ENCODE results near the gene S100P. TPM values are rescaled to one million over a fixed set of nuclear protein-coding genes. Genes with fewer than 3 reads are reported as not detected.

S100P gene
- total RNA-seq, 1 donor from 2014 or later, result 34.1 TPM

DNA sequence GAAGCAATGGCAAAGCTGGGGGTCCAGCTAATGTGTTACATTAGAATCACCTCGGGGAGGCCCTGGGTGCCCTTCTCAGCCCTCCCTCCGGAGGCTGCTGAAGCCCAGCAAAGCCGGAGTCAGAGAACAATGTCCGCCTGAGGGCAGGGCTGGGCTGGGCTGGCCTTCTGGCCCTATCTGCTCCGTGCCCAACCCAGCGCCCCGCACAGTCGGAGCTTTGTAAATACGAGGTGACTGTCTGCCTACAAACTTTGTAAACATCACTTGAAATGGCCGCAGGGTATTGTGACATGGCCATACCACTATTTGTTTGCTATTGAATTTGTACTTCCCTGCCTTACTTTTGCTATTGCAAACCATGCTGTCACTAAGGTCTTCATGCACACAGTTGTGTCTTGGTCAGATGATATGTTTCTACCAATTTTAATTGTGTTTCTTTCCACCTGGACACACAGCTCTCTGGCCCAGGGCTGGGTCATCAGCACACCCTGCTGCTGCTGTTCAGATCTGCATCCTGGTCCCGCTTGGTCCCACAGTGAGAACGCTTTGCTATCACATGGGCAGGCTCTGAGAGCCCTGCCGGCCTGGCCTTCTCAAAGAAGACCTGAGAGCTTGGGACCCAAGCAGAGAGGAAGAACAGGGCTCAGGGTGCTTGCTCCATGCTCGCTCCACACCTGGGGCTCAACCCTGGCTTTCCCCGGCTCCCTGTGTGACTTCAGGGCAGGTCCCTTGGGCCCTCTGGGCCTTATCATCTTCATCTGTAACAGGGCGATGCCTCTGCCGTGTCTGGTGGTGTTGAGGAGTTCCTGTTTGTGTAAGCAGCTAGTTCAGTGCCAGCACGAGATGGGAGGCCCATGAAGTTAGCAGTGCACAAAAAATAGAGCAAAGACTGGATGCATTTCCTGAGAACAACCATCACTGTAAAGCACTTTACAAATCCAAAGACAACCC is 2.3 kb downstream of the S100P start:
- intact Hi-C loops (cut with micrococcal nuclease), result loop anchor here (1.0 to 10.0 kb wide), 3 partner anchors 13 to 491 kb away; partner anchors contain the start of genes JAKMIP1 and MRFAP1L1

DNA sequence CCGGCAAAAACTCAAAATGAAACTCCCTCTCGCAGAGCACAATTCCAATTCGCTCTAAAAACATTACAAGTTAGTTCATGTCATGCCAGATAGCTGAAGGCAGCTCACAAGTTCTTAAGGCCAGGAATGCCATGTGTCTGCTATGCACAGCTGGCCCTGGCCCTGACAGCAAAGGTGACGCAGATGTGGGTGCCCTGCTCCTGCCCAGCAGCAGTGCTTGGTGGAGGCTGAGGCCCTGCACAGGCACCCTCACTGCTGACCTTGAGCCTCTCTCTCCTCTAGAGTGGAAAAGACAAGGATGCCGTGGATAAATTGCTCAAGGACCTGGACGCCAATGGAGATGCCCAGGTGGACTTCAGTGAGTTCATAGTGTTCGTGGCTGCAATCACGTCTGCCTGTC is 2.9 kb downstream of the S100P start:
- intact Hi-C loops (cut with micrococcal nuclease), result loop anchor here (1.0 to 10.0 kb wide), 3 partner anchors 13 to 492 kb away; partner anchors contain the start of genes JAKMIP1 and MRFAP1L1

DNA sequence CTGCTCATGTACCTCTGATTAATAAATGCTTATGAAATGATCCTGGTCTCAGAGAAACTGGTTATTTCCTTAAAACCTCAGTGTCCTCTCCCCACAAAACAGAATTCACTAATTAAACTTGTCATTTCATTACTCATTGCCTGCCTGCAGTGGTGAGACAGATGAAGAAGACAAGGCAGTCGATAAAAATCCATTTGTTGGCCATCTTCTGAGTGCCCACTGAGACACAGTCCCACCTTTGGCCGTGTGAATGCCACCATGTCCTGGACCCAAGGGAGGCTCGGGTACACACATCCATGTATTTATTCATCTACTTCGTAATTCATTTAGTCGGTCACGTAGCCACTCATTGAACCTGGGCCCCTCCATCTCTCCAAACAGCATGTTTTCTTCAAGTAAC is 3.5 kb downstream of the S100P start:
- intact Hi-C loops (cut with micrococcal nuclease), result loop anchor here (10.0 kb wide), 1 partner anchor 492 kb away; the partner anchor contains the start of gene JAKMIP1

DNA sequence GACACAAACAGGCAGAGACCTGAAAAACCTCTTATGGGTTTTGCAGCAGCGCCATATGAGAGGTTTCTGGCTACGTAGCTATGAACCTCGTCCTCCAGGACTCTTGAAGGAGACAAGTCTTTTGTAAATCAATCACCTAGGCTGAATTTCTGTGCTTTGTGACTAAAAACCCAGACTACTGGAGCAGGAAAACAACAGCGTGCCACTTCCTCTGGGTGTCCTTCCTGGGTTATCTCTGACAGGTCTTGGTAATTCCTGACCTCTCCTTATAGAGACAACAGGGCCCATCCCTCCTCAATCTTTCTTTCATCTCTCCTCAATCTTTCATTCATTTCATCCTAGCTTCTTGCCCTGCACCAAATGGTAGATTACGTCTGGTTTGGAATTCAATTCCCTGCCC is 5.7 kb downstream of the S100P start:
- intact Hi-C loops (cut with micrococcal nuclease), result loop anchor here (10.0 kb wide), 1 partner anchor 495 kb away; the partner anchor contains the start of gene JAKMIP1

GRCh38 chr4:6699903-6700302 is 6.2 kb downstream of the S100P start:
- intact Hi-C loops (cut with micrococcal nuclease), result loop anchor here (10.0 kb wide), 1 partner anchor 495 kb away; the partner anchor contains the start of gene JAKMIP1

GRCh38 chr4:6701371-6701770 is 7.7 kb downstream of the S100P start:
- intact Hi-C loops (cut with micrococcal nuclease), result no loop called here

DNA sequence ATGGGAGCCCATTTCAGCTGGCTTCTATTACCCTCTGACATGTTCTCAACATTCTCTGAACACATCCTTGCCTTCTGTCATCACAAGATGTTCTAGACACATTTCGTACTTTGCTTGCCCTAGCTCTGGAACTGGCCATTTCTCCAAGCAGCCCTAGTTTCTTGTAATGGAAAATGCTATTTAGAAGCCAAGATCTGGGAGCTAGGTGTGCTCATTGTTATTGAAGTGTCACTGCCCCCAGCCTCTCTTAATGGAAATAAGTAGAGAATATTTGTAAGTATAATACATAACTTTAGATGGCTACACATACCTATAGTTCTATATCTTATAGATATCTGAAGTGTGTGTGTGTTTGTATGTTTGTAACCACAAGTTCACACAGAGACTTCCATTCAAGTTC is 9.1 kb downstream of the S100P start:
- intact Hi-C loops (cut with micrococcal nuclease), result no loop called here

GRCh38 chr4:6703786-6704185 is 10.1 kb downstream of the S100P start:
- intact Hi-C loops (cut with micrococcal nuclease), result no loop called here

- intact Hi-C loops (cut with micrococcal nuclease), result loop anchor here (5.0 kb wide), 1 partner anchor 282 kb away; no protein-coding TSS in a partner anchor
Measured at GRCh38 chr4:6705646-6706045, 12.0 kb downstream of the S100P start.

DNA sequence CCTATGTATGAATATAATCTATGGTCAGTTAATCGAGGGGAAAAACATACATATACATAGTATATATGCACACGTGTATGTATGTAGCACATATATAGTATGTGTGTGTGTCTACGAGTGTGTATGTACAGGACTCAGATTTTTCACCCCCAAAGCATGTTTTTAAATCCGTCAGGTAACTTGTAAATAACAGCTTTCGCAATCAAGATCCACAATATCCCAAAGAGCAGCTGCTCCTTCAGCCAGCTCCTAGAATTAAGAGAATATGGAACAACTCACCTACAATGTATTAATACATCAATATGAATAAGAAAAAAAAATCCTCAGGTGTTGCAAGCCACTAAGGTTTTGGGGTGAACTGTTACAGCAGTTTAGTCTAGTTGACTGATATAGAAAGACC is 12.5 kb downstream of the S100P start:
- intact Hi-C loops (cut with micrococcal nuclease), result loop anchor here (5.0 kb wide), 1 partner anchor 281 kb away; no protein-coding TSS in a partner anchor

GRCh38 chr4:6709230-6710114 is 15.8 kb downstream of the S100P start, which contains the start of gene MRFAP1L1:
Gene MRFAP1L1 (minus strand): TSS chr4:6709865. CDS start chr4:6709629, 236 bp downstream.
- intact Hi-C loops (cut with micrococcal nuclease), result loop anchor here (1.0 to 10.0 kb wide), 7 partner anchors 13 to 395 kb away; partner anchors contain the start of genes GRPEL1 and MRFAP1

GRCh38 chr4:6710282-6710681 is 16.6 kb downstream of the S100P start:
- intact Hi-C loops (cut with micrococcal nuclease), result loop anchor here (10.0 kb wide), 1 partner anchor 395 kb away; no protein-coding TSS in a partner anchor

DNA sequence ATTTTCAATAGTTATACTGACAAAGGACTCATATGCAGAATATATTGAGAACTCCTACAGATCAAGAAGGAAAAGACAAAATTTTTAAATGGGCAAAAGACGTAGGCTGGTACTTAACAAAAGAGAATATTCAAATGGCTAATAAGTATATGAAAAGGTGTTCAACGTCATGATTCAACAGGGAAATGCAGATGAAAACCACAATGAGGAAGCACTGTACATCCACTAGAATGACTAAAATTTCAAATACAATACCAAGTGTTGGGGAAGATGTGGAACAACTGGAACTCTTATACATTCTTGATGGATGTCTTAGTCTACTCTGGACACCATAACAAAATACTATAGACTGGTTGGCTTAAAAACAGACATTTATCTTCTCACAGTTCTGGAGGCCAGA is 17.3 kb downstream of the S100P start:
- intact Hi-C loops (cut with micrococcal nuclease), result loop anchor here (10.0 kb wide), 1 partner anchor 394 kb away; no protein-coding TSS in a partner anchor

GRCh38 chr4:6714954-6715353 is 21.3 kb downstream of the S100P start:
- intact Hi-C loops (cut with micrococcal nuclease), result loop anchor here (10.0 kb wide), 1 partner anchor 390 kb away; no protein-coding TSS in a partner anchor

GRCh38 chr4:6715704-6716017 is 22.0 kb downstream of the S100P start:
- intact Hi-C loops (cut with micrococcal nuclease), result loop anchor here (1.0 to 10.0 kb wide), 8 partner anchors 7 to 389 kb away; partner anchors contain the start of genes GRPEL1, KIAA0232, MAN2B2 and MRFAP1

DNA sequence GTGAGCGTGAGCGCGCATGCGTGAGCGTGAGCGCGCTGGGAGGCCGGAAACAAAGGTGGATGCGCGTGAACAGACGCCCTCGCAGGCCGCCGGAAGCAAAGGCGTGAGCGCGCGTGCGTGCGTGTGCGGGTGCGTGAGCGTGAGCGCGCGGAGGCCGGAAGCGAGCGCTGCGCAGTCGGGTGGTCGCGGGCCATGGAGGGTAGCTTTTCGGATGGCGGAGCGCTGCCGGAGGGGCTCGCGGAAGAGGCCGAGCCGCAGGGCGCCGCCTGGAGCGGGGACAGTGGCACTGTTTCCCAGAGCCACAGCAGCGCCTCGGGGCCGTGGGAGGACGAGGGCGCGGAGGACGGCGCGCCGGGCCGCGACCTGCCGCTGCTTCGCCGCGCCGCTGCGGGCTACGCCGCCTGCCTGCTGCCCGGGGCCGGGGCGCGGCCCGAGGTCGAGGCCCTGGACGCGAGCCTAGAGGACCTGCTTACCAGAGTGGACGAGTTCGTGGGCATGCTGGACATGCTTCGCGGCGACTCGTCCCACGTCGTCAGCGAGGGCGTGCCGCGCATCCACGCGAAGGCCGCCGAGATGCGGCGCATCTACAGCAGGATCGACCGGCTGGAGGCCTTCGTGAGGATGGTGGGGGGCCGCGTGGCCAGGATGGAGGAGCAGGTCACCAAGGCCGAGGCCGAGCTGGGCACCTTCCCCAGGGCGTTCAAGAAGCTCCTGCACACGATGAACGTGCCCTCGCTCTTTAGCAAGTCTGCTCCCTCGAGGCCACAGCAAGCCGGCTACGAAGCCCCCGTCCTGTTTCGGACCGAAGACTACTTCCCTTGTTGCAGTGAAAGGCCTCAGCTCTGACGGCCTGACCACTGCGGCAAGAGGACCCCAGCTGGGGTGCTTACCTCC is 22.6 kb downstream of the S100P start, which contains the start of gene BLOC1S4:
BLOC1S4 (plus strand) TSS at position 157 of the 894 bp plus-strand sequence; CDS start at position 193, 36 bp downstream.
- intact Hi-C loops (cut with micrococcal nuclease), result loop anchor here (1.0 to 10.0 kb wide), 8 partner anchors 8 to 389 kb away; partner anchors contain the start of genes GRPEL1, KIAA0232, MAN2B2 and MRFAP1

GRCh38 chr4:6716958-6717655 is 23.4 kb downstream of the S100P start:
- intact Hi-C loops (cut with micrococcal nuclease), result loop anchor here (1.0 to 10.0 kb wide), 8 partner anchors 9 to 388 kb away; partner anchors contain the start of genes GRPEL1, KIAA0232, MAN2B2 and MRFAP1

- intact Hi-C loops (cut with micrococcal nuclease), result loop anchor here (10.0 kb wide), 1 partner anchor 386 kb away; no protein-coding TSS in a partner anchor
Measured at GRCh38 chr4:6718932-6719610, 25.4 kb downstream of the S100P start.
